Tibial artery (tissue), 4 donors: Measurements from ENCODE around the gene NFIB.

Source experiments
- DNase-seq, 2 donors: peaks; one replicate each; pipeline ENCODE4 v3.0.0-alpha.2; 2019
- H3K27ac ChIP-seq, 2 donors: fragments of 200-600 bp; sonication (generic) in 1 of 2; 1 replicate in 1 of 2; 2 replicates in 1 of 2; pipeline ENCODE4 v1.5.1; 2018 to 2019; ENCODE audit warnings: mild to moderate bottlenecking in 1 of 2
- H3K27me3 ChIP-seq, 2 donors: fragments of 200-600 bp; sonication (generic) in 1 of 2; one replicate each; pipeline versions ENCODE4 v1.5.1 to v1.6.0; 2016 to 2019
- H3K36me3 ChIP-seq, 3 donors: fragments of 200-600 bp; sonication (generic) in 2 of 3; one replicate each; pipeline ENCODE4 v1.5.1; 2016 to 2019; ENCODE audit warnings: mild to moderate bottlenecking in 2 of 3
- H3K4me1 ChIP-seq, 4 donors: fragments of 200-600 bp; sonication (generic) in 2 of 4; 1 replicate in 3 of 4; 2 replicates in 1 of 4; pipeline ENCODE4 v1.5.1; 2016 to 2019
- H3K4me3 ChIP-seq, 2 donors: fragments of 200-600 bp; sonication (generic) in 1 of 2; 1 replicate in 1 of 2; 2 replicates in 1 of 2; pipeline ENCODE4 v1.5.1; 2018 to 2019; ENCODE audit warnings: mild to moderate bottlenecking in 2 of 2
- H3K9me3 ChIP-seq, 3 donors: fragments of 200-600 bp; sonication (generic) in 1 of 3; one replicate each; pipeline ENCODE4 v1.5.1; 2016 to 2019
- CTCF ChIP-seq, 2 experiments: fragments of 200-600 bp in 1 of 2; fragments of 450-650 bp in 1 of 2; IDR thresholded peaks; one replicate each; pipeline ENCODE4 v1.5.1; 2017 to 2019; ENCODE audit warnings: antibody characterized with exemption in 2 of 2, mild to moderate bottlenecking in 1 of 2, moderate library complexity in 1 of 2
- intact Hi-C: fragments of 100-400 bp; cut with DNase I; formaldehyde crosslinking; loops from one replicate; pipeline ENCODE4 v1.15.0; 2023; ENCODE audit warnings: low total_unique reads

NFIB gene

GRCh38 chr9:14236591-14236990 is 77.3 kb downstream of the NFIB start:
- intact Hi-C loops: no loop called here
- Histone ChIP-seq H3K27ac (peak overlapping the region in 1 of 2 donors; percentile 7), H3K4me3 (no peak overlapping the region), H3K9me3 (no peaks in the 10 kb centered on the region), H3K36me3 (peaks cover 0 to 5% (median 0%) of the 10 kb centered on the region in 3 donors), H3K4me1 (peaks cover 0 to 63% (median 31%) of the 10 kb centered on the region in 4 donors), H3K27me3 (no peaks in the 10 kb centered on the region)
- DNase-seq: no peak
- TF ChIP-seq CTCF (IDR thresholded peaks at IDR 0.05): no peak

- no peak for DNase-seq
- Histone ChIP-seq H3K27me3 (no peaks in the 10 kb centered on the region), H3K27ac (no peak overlapping the region), H3K4me1 (peaks cover 0 to 41% (median 9%) of the 10 kb centered on the region in 4 donors), H3K4me3 (no peak overlapping the region), H3K9me3 (no peaks in the 10 kb centered on the region), H3K36me3 (peaks cover 0 to 5% (median 0%) of the 10 kb centered on the region in 3 donors)
- no peak for TF ChIP-seq CTCF (IDR thresholded peaks at IDR 0.05)
- intact Hi-C loops: no loop called here
Measured at GRCh38 chr9:14232111-14232510, 81.8 kb downstream of the NFIB start.

GRCh38 chr9:14231196-14231990 is 82.5 kb downstream of the NFIB start:
- DNase-seq: no peak
- no peak overlapping the region for H3K4me3 ChIP-seq
- no peaks in the 10 kb centered on the region for H3K27me3 ChIP-seq
- intact Hi-C loops: no loop called here
- TF ChIP-seq CTCF (IDR thresholded peaks at IDR 0.05): no peak
- no peak overlapping the region for H3K27ac ChIP-seq
- peaks cover 0 to 34% (median 7%) of the 10 kb centered on the region in 4 donors for H3K4me1 ChIP-seq
- no peaks in the 10 kb centered on the region for H3K9me3 ChIP-seq
- peaks cover 0 to 5% (median 0%) of the 10 kb centered on the region in 3 donors for H3K36me3 ChIP-seq

- peaks cover 0 to 5% (median 0%) of the 10 kb centered on the region in 3 donors for H3K36me3 ChIP-seq
- intact Hi-C loops: no loop called here
- no peak for TF ChIP-seq CTCF (IDR thresholded peaks at IDR 0.05)
- no peaks in the 10 kb centered on the region for H3K9me3 ChIP-seq
- H3K27me3 ChIP-seq: no peaks in the 10 kb centered on the region
- peaks cover 0 to 21% (median 7%) of the 10 kb centered on the region in 4 donors for H3K4me1 ChIP-seq
- no peak overlapping the region for H3K27ac ChIP-seq
- DNase-seq: no peak
- H3K4me3 ChIP-seq: no peak overlapping the region
Measured at GRCh38 chr9:14228602-14229001, 85.3 kb downstream of the NFIB start.

- Histone ChIP-seq H3K9me3 (no peaks in the 10 kb centered on the region), H3K36me3 (peaks cover 0 to under 1% (median 0%) of the 10 kb centered on the region in 3 donors), H3K27me3 (no peaks in the 10 kb centered on the region), H3K4me3 (no peak overlapping the region), H3K27ac (no peak overlapping the region), H3K4me1 (peaks cover 0 to 21% (median 7%) of the 10 kb centered on the region in 4 donors)
- DNase-seq: no peak
- intact Hi-C loops: no loop called here
- no peak for TF ChIP-seq CTCF (IDR thresholded peaks at IDR 0.05)
Measured at GRCh38 chr9:14226855-14227532, 86.9 kb downstream of the NFIB start.
